ENCODE measurements around the gene JADE1.

Gene JADE1

DNA sequence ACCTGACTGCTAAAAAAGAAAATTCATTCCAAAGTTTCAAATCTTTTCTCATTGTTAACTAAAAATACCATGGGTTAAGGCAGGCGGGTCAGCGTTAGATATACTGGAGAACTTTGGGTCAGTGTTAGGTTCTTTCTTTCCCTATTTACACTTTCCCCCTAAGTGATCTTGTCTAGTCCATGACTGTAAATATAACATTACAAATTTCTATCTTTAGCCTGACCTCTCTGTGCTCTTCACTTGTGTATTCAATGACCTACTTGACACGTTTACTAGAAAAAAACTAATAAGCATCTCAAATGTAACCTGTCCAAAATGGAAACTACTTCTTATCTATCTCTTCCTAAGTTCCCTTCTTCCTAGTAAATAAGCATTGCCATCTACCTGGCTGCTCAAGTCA lies 95.3 kb downstream of the JADE1 start:
- TF ChIP-seq, protein P1, sequence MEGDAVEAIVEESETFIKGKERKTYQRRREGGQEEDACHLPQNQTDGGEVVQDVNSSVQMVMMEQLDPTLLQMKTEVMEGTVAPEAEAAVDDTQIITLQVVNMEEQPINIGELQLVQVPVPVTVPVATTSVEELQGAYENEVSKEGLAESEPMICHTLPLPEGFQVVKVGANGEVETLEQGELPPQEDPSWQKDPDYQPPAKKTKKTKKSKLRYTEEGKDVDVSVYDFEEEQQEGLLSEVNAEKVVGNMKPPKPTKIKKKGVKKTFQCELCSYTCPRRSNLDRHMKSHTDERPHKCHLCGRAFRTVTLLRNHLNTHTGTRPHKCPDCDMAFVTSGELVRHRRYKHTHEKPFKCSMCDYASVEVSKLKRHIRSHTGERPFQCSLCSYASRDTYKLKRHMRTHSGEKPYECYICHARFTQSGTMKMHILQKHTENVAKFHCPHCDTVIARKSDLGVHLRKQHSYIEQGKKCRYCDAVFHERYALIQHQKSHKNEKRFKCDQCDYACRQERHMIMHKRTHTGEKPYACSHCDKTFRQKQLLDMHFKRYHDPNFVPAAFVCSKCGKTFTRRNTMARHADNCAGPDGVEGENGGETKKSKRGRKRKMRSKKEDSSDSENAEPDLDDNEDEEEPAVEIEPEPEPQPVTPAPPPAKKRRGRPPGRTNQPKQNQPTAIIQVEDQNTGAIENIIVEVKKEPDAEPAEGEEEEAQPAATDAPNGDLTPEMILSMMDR (IDR thresholded peaks at IDR 0.05), result no peak

DNA sequence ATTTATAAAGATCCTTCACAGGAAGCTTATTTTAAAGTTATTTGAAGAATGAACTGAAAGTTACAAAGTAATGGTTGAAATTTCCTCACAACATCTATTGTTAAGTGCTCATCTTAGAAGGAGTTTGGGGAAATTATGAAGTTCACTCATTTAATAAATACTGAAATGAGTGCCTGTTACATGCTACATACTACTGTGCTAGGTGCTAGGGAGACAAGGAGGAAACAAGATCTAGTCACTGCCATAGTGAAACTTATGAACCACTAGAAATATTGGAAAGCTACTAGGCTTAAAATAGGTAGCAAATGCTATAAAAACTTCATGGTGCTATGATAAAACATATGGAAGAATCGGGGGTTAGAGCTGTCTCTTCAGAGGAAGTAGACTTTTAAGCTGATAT lies 97.1 kb downstream of the JADE1 start:
- TF ChIP-seq, protein P1 (IDR thresholded peaks at IDR 0.05), result no peak

DNA sequence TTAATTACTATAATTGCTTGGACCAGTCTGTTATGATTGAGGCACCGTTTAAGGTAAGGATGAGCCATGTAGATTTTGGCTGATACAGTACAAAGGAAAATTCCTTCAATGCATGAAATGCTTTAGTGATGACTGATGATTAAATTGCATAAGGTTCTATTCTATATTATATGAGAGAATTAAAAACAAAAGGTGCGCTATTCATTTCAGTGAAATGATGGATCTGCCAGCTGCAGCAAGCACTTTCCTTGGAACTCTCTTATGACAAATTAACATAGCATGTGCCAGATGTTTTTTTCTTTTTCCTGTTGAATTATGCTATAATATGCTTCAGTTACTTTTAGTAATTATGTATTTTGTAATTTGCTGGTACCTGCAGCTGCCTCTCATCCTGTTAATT lies 98.5 kb downstream of the JADE1 start:
- TF ChIP-seq, protein P1 (IDR thresholded peaks at IDR 0.05), result no peak

DNA sequence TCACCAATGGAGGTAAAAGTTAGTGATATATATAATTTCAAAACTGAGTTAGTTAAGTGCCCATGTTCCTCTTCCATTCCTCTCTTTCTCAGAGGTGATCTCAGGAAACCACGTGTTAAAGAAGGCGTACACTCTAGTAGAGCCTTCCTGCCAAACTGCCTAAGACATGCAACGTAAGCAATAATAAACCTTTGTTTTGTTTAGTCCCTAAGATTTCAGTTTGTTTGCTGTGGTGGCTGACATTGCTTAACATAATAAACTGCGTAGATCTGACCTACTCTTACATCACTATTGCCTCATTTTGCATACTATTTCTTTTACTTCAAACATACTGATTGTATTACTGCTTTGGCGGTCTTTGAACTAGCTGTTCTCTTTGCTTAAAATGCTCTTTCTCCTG lies 99.2 kb downstream of the JADE1 start:
- TF ChIP-seq, protein P1 (IDR thresholded peaks at IDR 0.05), result no peak

DNA sequence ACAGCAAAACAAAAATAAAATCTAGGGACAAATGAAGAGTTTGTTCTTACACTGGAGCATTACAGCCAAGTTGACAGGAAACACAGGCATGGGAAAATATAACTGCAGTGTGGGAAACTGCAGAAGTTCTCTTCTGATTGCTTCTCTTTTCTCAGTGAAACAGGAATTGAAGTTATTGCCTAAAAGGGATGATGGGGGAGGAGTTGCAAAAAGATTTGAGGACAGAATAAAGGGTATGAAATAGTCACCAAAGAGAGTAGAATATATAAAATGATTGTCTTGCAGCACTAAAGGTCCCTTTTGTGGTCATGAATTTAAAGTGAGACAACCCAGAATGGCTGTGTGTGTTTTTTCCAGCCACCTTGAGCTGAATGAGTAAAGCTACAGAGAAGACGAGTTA lies 103.7 kb downstream of the JADE1 start:
- TF ChIP-seq, protein P1 (IDR thresholded peaks at IDR 0.05), result no peak

DNA sequence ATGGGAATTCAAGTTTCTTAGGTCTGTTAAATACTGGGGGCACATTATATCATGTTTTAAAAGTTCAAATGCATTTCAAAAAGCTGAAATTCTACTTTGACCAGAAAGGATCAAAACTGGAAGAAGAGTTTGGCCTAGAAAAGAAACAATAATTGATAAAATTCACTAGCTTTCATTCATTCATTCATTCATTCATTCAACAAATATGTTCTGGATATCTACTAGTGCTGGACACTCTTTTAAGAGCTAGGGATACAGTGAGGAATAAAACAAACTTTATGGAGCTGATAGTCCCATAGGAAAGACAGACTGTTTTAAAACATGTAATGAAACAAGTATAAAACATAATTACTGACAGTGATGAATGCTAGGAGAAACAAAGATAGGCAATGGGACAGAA lies 106.0 kb downstream of the JADE1 start:
- TF ChIP-seq, protein P1 (IDR thresholded peaks at IDR 0.05), result no peak

DNA sequence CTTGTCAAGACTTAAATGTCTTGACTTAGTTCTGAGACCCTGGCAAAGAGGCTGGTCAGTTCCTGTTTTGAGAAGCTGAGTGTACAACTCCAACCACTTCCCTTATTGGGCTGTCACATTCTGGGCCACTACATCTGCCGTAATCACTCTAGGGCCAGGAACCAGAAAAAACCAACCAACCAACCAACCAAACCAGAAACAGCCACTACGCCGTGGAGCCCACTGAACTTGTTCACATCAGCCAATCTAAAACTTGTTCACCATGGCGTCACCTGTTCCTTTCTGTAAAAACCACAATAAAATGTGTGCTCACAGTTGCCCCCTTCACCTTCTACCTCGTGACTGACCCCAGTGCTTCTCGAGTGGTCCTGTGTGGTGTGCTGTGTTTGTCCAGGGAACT lies 107.3 kb downstream of the JADE1 start:
- TF ChIP-seq, protein P1 (IDR thresholded peaks at IDR 0.05), result no peak

DNA sequence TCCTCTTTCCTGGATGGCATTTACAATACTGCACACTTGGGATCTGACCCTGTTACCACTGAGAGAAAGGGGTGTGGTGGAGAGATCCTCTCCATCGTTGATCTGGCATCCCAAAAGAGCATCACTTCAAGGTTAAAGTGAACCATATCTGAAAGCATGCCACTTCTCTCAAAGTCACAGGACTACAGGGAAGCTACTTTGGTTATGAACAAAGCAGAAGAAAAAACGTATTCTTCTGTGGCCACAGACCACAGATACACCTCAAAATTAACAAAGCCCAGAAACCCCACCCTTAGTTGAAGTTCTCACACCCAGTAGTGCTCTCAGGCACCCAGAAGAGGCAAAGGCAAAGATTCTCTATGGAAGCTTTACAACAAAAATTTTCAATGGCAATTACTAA lies 108.3 kb downstream of the JADE1 start:
- TF ChIP-seq, protein P1 (IDR thresholded peaks at IDR 0.05), result no peak
